HepG2 (cell line): ENCODE measurements around the gene SLC11A1. TPM values are rescaled to one million over a fixed set of nuclear protein-coding genes. Genes with fewer than 3 reads are reported as not detected.
A peak's percentile ranks its signal among the peaks of the same experiment; 100 is the strongest.

ENCODE experiments used
- BCLAF1 ChIP-seq: fragments of 450-650 bp; IDR thresholded peaks from 2 replicates; pipeline ENCODE4 v1.6.1; 2017; ENCODE audit warnings: mild to moderate bottlenecking
- DDIT3 ChIP-seq: sonication (generic); formaldehyde crosslinking; IDR thresholded peaks from 2 replicates; pipeline ENCODE4 v1.4.0; 2020; ENCODE audit warnings: mild to moderate bottlenecking, missing genetic modification reagents
- EZH2 ChIP-seq: conservative IDR thresholded peaks from 2 replicates; pipeline ENCODE4 v1.6.1; 2012; ENCODE audit warnings: mild to moderate bottlenecking, low read depth, low read length, moderate library complexity
- FOXK1 ChIP-seq: sonication (generic); formaldehyde crosslinking; IDR thresholded peaks from 2 replicates; pipeline ENCODE4 v1.4.0; 2020; ENCODE audit warnings: low read depth, missing genetic modification reagents, borderline replicate concordance
- GTF3A ChIP-seq: sonication (generic); formaldehyde crosslinking; conservative IDR thresholded peaks from 2 replicates; pipeline ENCODE4 v1.4.0; 2020; ENCODE audit warnings: mild to moderate bottlenecking, missing genetic modification reagents
- JUNB ChIP-seq: sonication (generic); formaldehyde crosslinking; IDR thresholded peaks from 2 replicates; pipeline ENCODE4 v1.8.0; 2022; ENCODE audit warnings: missing genetic modification reagents, mild to moderate bottlenecking, borderline replicate concordance
- KLF11 ChIP-seq: IDR thresholded peaks from 2 replicates; pipeline ENCODE4 v1.6.1; 2016; ENCODE audit warnings: missing compliant biosample characterization
- KLF9 ChIP-seq: IDR thresholded peaks from 2 replicates; pipeline ENCODE4 v1.6.1; 2016; ENCODE audit warnings: low read depth
- MEIS2 ChIP-seq: sonication (generic); formaldehyde crosslinking; IDR thresholded peaks from 2 replicates; pipeline ENCODE4 v1.9.0; 2021; ENCODE audit warnings: mild to moderate bottlenecking, missing genetic modification reagents
- NFKB2 ChIP-seq: sonication (generic); formaldehyde crosslinking; IDR thresholded peaks from 2 replicates; pipeline ENCODE4 v1.4.0; 2020; ENCODE audit warnings: missing genetic modification reagents, borderline replicate concordance
- NR2F1 ChIP-seq, 2 experiments: fragments of 450-650 bp in 1 of 2; formaldehyde crosslinking in 1 of 2; IDR thresholded peaks; 2 replicates each; pipeline versions ENCODE4 v1.5.0 to v1.6.1; 2016 to 2020; ENCODE audit warnings: mild to moderate bottlenecking in 1 of 2, missing compliant biosample characterization in 1 of 2, missing genetic modification reagents in 1 of 2, moderate library complexity in 1 of 2
- PAF1 ChIP-seq: IDR thresholded peaks from 2 replicates; pipeline ENCODE4 v1.6.1; 2016; ENCODE audit warnings: missing genetic modification reagents, missing compliant biosample characterization
- PHB2 ChIP-seq: fragments of 450-650 bp; IDR thresholded peaks from 2 replicates; pipeline ENCODE4 v1.6.1; 2018; ENCODE audit not compliant: partially characterized antibody
- PHF5A ChIP-seq: IDR thresholded peaks from one replicate; pipeline ENCODE4 v1.6.1; 2018; ENCODE audit warnings: low read depth, missing genetic modification reagents; ENCODE audit not compliant: unreplicated experiment
- ZBTB14 ChIP-seq: sonication (generic); formaldehyde crosslinking; IDR thresholded peaks from 2 replicates; pipeline ENCODE4 v1.4.0; 2020; ENCODE audit warnings: missing genetic modification reagents
- ZBTB25 ChIP-seq: IDR thresholded peaks from 2 replicates; pipeline ENCODE4 v1.6.1; 2018; ENCODE audit warnings: missing genetic modification reagents
- ZFP62 ChIP-seq: sonication (generic); formaldehyde crosslinking; IDR thresholded peaks from 2 replicates; pipeline ENCODE4 v1.4.0; 2020; ENCODE audit warnings: missing genetic modification reagents
- ZNF501 ChIP-seq: sonication (generic); formaldehyde crosslinking; IDR thresholded peaks from 2 replicates; pipeline ENCODE4 v1.5.1; 2020; ENCODE audit warnings: mild to moderate bottlenecking, moderate library complexity, missing genetic modification reagents
- ZNF556 ChIP-seq: sonication (generic); formaldehyde crosslinking; IDR thresholded peaks from 2 replicates; pipeline ENCODE4 v1.4.0; 2020; ENCODE audit warnings: mild to moderate bottlenecking, missing genetic modification reagents, borderline replicate concordance
- ZNF570 ChIP-seq: sonication (generic); formaldehyde crosslinking; IDR thresholded peaks from 2 replicates; pipeline ENCODE4 v1.4.0; 2020; ENCODE audit warnings: mild to moderate bottlenecking, missing genetic modification reagents, borderline replicate concordance
- ZNF652 ChIP-seq: IDR thresholded peaks from 2 replicates; pipeline ENCODE4 v1.6.1; 2016; ENCODE audit warnings: low read depth, borderline replicate concordance
- ZNF83 ChIP-seq: sonication (generic); formaldehyde crosslinking; IDR thresholded peaks from 2 replicates; pipeline ENCODE4 v1.4.0; 2020; ENCODE audit warnings: missing genetic modification reagents, mild to moderate bottlenecking, borderline replicate concordance
- ZSCAN5A ChIP-seq: sonication (generic); formaldehyde crosslinking; IDR thresholded peaks from 2 replicates; pipeline ENCODE4 v1.8.0; 2022; ENCODE audit warnings: mild to moderate bottlenecking, missing genetic modification reagents, borderline replicate concordance
- polyA plus RNA-seq, 8 experiments: library from polyadenylated mRNA; depleted of rRNA in 3 of 8; stranded (reverse) in 7 of 8; unstranded in 1 of 8; fragments of >200 nt; fragmentation: Illumina TruSeq in 4 of 8; extraction: Trizol in 4 of 8; gene quantifications; 2 replicates each; pipeline versions ENCODE4 v1.2.1 to v1.2.3, GENCODE V29; 2011 to 2016; ENCODE audit warnings: low read depth in 4 of 8, missing spikeins in 1 of 8, mixed read lengths in 1 of 8; ENCODE audit not compliant: insufficient read depth in 1 of 8
- total RNA-seq, 5 experiments: library from RNA; depleted of rRNA; stranded (reverse); fragments of >200 nt; fragmentation: Illumina TruSeq; extraction: Trizol; gene quantifications; 2 replicates each; pipeline ENCODE4 v1.2.3, GENCODE V29; 2016; ENCODE audit warnings: low read depth in 1 of 5

Gene SLC11A1
- total and polyA plus RNA-seq, 2 of the 13 experiments (the other 11 are each of a cell fraction or from before 2014, with no cell fraction given): 0.33 to 2.3 TPM

GRCh38 chr2:218406209-218406948 lies 24.3 kb downstream of the SLC11A1 start (continued):
- TF ChIP-seq NFKB2 (CRISPR knock-in tag) (peak; percentile 52; the same call in 1 of the 2 replicates), ZBTB25 (CRISPR knock-in tag) (peak; percentile 65), FOXK1 (CRISPR knock-in tag) (peak; percentile 63; the same call in 1 of the 2 replicates), ZNF501 (CRISPR knock-in tag) (peak; percentile 80), ZNF556 (no peak), DDIT3 (CRISPR knock-in tag) (0 out of 2 replicates have a peak, but pooled peaks have one; percentile 36), MEIS2 (CRISPR knock-in tag) (peak; percentile 34; the same call in 1 of the 2 replicates), ZBTB14 (CRISPR knock-in tag) (no peak), KLF9 (0 out of 2 replicates have a peak, but pooled peaks have one; percentile 12), BCLAF1 (no peak), GTF3A (CRISPR knock-in tag) (no peak), JUNB (CRISPR knock-in tag) (no peak), PAF1 (CRISPR knock-in tag) (peak; percentile 93), ZNF652 (no peak; the same call in 1 of the 2 replicates), KLF11 (CRISPR knock-in tag) (0 out of 2 replicates have a peak, but pooled peaks have one; percentile 15), ZNF570 (CRISPR knock-in tag) (no peak), NR2F1 (CRISPR knock-in tag; IDR thresholded peaks at IDR 0.05) (peak in 1 of 2 experiments; percentile 52; a peak in 1 of 4 replicates), ZFP62 (CRISPR knock-in tag) (no peak), PHB2 (no peak), EZH2 (no peak), ZSCAN5A (CRISPR knock-in tag) (peak; percentile 52; the same call in 1 of the 2 replicates), PHF5A (CRISPR knock-in tag) (peak; percentile 96), ZNF83 (CRISPR knock-in tag) (no peak)
